KOPT-K1 (cell line): Measurements from ENCODE around the gene WDTC1.
"Not testable (repeated sequence)": the region's sequence is repeated elsewhere in the genome, so short reads cannot be mapped to it uniquely, and the experiment has no call there.

ENCODE experiments used
- H3K27ac ChIP-seq: fragments of 200-600 bp; sonication (generic); 2 replicates; pipeline ENCODE4 v1.5.1; 2016; ENCODE audit warnings: antibody characterized with exemption, mild to moderate bottlenecking, low read depth, low read length; ENCODE audit not compliant: poor library complexity, severe bottlenecking
- H3K36me3 ChIP-seq: fragments of 200-600 bp; sonication (generic); 2 replicates; pipeline ENCODE4 v1.5.1; 2017; ENCODE audit warnings: antibody characterized with exemption, mild to moderate bottlenecking, low read length, moderate library complexity; ENCODE audit not compliant: insufficient read depth
- H3K9me3 ChIP-seq: fragments of 200-600 bp; sonication (generic); 2 replicates; pipeline ENCODE4 v1.5.1; 2017; ENCODE audit warnings: antibody characterized with exemption, low read length, mild to moderate bottlenecking; ENCODE audit not compliant: insufficient read depth, poor library complexity, severe bottlenecking

The WDTC1 gene

DNA sequence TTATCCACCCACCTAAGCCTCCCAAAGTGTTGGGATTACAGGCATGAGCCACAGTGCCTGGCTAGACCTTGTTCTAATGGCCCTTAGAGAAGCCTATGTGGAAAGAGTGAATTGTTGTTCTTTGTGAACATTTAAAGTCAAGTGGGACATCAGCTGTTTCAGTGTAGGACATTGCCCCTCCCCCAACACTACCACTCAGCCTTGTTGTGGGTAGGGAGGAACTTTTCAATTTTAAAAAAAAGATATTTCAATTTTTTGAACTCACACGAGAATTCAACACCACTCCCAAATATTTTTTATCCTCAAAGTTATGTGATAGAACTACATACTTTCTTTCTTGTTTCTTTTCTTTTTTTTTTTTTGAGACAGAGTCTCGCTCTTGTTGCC is 50.8 kb downstream of the WDTC1 start:
- Histone ChIP-seq H3K36me3 (peaks cover 7% of the 10 kb centered on the region; the same call in 1 of the 2 replicates), H3K27ac (no peak overlapping the region), H3K9me3 (no peaks in the 10 kb centered on the region)

GRCh38 chr1:27285821-27286220 is 51.4 kb downstream of the WDTC1 start:
- H3K27ac ChIP-seq, H3K36me3 ChIP-seq, H3K9me3 ChIP-seq: not testable (repeated sequence)

DNA sequence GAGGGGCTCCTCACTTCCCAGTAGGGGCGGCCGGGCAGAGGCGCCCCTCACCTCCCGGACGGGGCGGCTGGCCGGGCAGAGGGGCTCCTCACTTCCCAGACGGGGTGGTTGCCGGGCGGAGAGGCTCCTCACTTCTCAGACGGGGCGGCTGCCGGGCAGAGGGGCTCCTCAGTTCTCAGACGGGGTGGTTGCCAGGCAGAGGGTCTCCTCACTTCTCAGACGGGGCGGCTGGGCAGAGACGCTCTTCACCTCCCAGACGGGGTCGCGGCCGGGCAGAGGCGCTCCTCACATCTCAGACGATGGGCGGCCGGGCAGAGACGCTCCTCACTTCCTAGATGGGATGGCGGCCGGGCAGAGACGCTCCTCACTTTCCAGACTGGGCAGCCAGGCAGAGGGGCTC is 54.7 kb downstream of the WDTC1 start:
- H3K27ac ChIP-seq, H3K9me3 ChIP-seq: not testable (repeated sequence)
- H3K36me3 ChIP-seq = peaks cover 21% of the 10 kb centered on the region

DNA sequence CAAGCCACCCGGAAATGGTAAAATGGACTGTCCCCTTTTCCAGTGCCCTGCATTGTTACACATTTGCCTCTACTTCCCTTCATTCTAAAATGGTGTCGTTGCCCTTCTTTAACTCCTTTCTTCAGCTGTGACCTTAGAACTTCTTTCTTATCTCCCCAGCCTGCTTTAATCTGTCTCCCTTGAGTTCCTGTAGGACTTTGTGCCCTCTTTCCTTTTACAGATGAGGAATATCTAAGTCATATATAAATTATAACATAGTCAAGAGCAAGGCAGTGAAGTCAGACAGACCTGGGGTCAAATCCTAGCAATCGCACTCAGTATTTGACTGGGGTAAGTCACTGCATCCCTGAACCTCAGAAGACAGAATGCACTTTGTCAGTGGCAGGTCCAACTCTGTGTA is 56.1 kb downstream of the WDTC1 start:
- H3K27ac ChIP-seq = no peak overlapping the region
- no peaks in the 10 kb centered on the region for H3K9me3 ChIP-seq
- peaks cover 29% of the 10 kb centered on the region for H3K36me3 ChIP-seq

DNA sequence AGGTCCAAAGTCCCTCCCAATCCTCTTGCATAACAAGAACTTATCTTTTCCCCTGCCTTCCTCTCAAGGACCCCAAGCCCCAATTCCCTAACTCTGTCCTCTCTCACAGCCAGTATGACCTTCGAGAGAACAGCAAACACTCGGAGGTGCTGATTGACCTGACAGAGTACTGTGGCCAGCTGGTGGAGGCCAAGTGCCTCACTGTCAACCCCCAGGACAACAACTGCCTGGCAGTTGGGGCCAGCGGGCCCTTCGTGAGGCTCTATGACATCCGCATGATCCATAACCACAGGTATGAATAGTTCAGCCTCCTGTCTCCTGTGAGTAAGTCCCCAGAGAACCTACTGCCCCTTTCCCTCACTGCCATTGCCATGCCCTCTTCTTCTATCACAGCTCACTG is 57.7 kb downstream of the WDTC1 start:
- no peaks in the 10 kb centered on the region for H3K9me3 ChIP-seq
- H3K27ac ChIP-seq = no peak overlapping the region
- H3K36me3 ChIP-seq = peaks cover 38% of the 10 kb centered on the region

GRCh38 chr1:27293915-27294314 is 59.5 kb downstream of the WDTC1 start:
- no peaks in the 10 kb centered on the region for H3K9me3 ChIP-seq
- H3K27ac ChIP-seq = no peak overlapping the region
- peaks cover 47% of the 10 kb centered on the region for H3K36me3 ChIP-seq

DNA sequence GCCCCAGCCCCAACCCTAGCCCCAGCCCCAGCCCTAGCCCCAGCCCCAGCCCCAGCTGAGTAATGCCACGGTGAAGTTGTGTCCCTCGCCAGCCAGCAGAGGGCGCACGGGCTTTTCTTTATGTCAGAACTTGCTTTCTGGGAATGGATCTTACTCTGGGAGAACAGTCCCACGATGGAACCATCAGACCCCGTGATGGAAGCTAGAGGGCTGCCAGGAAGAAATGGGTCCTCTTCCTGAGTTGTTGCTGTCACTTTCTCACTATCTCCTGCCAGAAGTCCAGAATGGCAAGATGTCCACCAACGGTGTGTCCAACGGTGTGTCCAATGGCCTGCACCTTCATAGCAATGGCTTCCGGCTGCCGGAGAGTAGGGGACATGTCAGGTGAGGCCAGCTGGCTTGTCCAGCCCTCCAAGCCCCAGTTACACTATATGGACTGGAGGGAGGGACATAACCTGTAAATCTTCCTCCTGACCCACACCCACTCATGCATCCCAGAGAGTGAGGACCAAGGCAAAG is 62.4 kb downstream of the WDTC1 start:
- Histone ChIP-seq H3K9me3 (no peaks in the 10 kb centered on the region), H3K36me3 (peaks cover 58% of the 10 kb centered on the region), H3K27ac (no peak overlapping the region)

- no peaks in the 10 kb centered on the region for H3K9me3 ChIP-seq
- no peak overlapping the region for H3K27ac ChIP-seq
- peaks cover 56% of the 10 kb centered on the region for H3K36me3 ChIP-seq
These were observed 63.5 kb downstream of the WDTC1 start for GRCh38 chr1:27297903-27298302.

DNA sequence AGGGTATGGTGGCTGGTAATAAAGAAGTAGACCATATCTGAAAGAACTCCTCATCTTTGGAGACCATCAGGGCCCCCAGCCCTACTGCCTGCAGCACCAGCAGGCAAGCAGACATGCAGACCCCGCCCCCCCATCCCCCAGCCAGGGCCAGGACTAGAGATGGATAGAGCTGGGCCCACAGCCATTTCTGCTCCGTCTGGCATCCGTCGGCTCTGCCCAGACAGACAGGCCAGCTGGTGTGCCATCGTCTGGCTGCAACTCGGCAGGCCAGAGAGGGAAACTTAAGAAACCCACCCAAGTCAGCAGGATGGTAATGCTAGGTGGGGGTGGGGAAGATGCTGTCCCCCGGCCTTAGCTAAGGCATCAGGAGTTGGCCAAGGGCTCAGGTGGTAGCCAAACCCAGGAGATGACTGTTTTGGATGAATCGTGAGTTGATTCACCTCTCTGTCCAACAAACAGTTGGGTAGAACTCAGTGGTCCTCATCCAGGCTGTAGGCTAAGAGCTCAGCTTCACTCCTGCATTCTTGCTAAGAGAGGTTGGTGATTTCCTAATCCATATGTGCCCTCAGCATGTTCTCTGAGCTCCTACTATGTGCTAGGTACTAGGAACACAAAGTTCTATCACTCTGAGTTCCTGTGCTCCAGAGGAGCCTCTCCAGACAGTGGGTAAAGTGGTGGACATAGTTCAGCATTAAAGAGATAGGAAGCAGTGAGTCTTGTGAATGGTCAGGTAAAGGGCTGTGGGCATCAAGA is 64.4 kb downstream of the WDTC1 start:
- Histone ChIP-seq H3K36me3 (peaks cover 51% of the 10 kb centered on the region), H3K27ac (no peak overlapping the region)

DNA sequence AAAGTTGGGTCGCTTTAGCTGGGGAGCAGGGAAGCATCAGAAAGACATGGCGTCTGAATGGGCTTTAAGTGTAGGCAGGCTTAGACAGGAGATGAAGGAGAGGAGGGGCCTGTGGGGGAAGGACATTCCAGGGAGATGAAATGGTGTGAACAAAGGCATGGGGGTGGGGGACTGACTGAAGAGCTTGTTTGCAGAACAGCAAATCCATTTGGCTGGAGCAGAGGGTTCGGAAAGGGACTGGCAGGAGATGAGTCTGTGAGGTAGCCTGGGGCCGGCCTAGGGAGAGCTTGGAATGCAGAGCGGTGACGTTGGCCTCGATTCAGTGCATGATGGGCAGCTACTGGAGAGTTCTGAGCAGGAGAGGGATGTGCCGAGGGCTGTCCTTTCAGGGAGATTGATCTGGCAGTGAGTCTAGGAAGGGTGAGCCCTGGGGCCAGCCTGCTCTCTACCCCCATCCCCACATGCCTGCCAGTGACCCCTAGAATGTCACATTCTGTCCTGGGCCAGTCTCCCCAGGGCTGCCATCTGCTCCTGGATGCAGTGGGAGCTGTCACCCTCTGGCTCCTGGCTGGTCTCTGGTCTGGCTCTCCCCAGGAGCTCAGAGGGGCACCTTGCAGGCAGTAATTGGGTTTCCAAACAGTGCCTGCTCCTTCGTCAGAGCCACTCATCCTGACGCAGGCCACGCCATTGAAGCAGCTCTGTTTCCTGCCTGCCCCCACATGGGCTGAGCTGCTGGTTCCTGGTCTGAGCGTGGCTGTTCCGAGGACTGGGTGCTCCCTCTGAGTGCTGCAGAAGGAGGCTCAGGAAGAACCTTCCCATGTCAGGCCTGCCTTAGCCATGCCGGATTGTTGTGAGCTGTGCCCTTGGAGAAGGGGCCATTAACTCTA is 65.2 kb downstream of the WDTC1 start:
- H3K36me3 ChIP-seq = peaks cover 43% of the 10 kb centered on the region
- no peak overlapping the region for H3K27ac ChIP-seq
- H3K9me3 ChIP-seq = no peaks in the 10 kb centered on the region

More for the DNA sequence above, 64.4 kb downstream of the WDTC1 start:
- no peaks in the 10 kb centered on the region for H3K9me3 ChIP-seq

DNA sequence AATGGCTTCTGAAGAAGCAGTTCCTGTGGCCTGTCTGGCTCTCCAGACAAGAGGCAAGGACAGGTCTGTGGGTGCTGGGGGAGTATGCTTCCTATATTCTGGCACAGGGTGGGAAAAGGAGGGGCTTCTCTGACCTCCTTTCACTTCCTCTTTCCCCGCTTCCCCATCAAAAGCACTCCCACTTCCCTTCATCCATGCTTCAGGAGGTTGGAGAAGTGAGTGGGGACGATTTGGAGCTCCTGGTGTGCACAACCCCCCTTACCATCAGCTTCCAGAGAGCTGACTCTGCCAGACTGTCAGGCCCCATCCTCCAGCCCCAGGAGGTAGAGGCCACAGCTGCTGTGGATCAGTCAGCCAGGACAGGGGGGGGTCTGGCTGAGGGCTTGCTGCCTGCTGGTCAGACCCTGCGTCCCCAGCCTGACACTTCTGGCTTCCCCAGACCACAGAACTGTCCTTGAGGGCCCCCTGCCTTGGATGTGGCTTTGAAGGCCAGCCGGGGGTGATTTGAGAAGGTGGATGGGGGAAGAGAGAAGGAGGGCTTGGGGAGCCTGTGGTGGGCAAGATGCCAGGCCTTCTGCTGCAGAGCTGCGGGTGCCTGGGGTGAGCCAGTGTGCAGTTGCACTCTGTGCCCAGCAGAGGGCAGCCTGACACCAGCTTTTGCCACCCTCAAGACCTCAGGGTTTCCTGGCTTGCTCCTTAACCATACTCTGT is 66.1 kb downstream of the WDTC1 start:
- Histone ChIP-seq H3K36me3 (peaks cover 41% of the 10 kb centered on the region; the same call in 1 of the 2 replicates), H3K27ac (no peak overlapping the region), H3K9me3 (no peaks in the 10 kb centered on the region)

DNA sequence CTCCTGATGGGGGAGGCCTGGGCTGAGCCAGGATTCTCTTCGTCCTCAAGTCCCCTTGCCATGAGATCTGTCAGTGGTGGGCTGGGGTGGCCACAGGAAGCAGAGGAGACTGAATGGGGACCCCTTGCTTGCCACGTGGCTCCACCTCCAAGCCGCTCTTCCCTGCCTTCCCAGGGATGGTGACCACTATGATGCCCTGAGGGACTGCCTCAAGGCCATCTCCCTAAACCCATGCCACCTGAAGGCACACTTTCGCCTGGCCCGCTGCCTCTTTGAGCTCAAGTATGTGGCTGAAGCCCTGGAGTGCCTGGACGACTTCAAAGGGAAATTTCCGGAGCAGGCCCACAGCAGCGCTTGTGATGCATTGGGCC is 66.6 kb downstream of the WDTC1 start:
- peaks cover 35% of the 10 kb centered on the region; the same call in 1 of the 2 replicates for H3K36me3 ChIP-seq
- H3K9me3 ChIP-seq = no peaks in the 10 kb centered on the region
- H3K27ac ChIP-seq = no peak overlapping the region

DNA sequence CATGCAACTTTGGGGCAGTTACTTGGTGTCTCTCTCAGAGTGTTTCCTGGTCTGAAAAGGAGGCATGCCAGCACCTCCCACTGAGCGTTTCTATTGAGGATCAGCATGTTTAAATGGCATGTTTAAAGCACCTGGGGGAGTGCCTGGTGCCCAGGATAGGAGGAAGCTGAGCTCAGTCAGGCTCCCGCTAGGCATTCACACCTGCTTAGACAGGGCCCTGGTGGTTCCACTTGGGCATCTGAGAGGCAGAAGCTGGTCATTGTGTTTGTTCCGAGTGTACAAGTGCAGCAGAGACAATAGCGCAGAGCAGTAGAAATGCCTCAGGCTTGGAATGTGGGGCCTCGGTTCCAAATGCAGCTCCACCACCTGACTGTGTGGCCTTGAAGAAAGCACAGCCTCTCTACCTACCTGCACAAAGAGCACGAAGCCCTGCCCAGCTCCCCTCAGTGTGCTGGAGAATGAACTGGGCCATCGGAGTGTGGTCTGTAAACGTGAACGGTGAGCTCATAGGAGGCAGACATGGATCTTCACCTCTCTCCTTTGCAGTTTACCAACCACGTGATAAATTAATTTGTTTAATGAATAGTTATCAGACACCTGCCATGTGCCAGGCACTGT is 67.3 kb downstream of the WDTC1 start:
- Histone ChIP-seq H3K9me3 (no peaks in the 10 kb centered on the region), H3K36me3 (peaks cover 35% of the 10 kb centered on the region; the same call in 1 of the 2 replicates), H3K27ac (no peak overlapping the region)

DNA sequence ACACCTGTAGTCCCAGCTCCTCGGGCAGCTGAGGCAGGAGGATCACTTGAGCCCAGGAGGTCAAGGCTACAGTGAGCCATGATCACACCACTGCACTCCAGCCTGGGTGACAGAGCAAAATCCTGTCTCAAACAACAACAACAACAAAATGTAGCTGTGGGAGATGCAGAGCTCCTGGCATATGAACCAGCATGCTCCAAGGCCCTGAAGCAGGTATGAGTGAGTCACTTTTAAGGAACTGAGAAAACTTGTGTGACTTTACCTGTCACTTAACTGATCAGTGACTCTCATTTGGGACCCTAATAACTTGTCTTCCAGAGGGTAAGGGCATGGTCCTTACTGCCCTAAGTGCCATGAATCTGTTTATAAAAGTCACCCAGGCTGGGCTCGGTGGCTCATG is 68.2 kb downstream of the WDTC1 start:
- H3K27ac ChIP-seq = no peak overlapping the region
- H3K9me3 ChIP-seq = no peaks in the 10 kb centered on the region
- H3K36me3 ChIP-seq = peaks cover 26% of the 10 kb centered on the region; the same call in 1 of the 2 replicates
